ENCODE results near the gene TIMP1. TPM values are rescaled to one million over a fixed set of nuclear protein-coding genes. Genes with fewer than 3 reads are reported as not detected.

The TIMP1 gene
- total RNA-seq, 1 experiment from 2014 or later: 35.4 TPM

DNA sequence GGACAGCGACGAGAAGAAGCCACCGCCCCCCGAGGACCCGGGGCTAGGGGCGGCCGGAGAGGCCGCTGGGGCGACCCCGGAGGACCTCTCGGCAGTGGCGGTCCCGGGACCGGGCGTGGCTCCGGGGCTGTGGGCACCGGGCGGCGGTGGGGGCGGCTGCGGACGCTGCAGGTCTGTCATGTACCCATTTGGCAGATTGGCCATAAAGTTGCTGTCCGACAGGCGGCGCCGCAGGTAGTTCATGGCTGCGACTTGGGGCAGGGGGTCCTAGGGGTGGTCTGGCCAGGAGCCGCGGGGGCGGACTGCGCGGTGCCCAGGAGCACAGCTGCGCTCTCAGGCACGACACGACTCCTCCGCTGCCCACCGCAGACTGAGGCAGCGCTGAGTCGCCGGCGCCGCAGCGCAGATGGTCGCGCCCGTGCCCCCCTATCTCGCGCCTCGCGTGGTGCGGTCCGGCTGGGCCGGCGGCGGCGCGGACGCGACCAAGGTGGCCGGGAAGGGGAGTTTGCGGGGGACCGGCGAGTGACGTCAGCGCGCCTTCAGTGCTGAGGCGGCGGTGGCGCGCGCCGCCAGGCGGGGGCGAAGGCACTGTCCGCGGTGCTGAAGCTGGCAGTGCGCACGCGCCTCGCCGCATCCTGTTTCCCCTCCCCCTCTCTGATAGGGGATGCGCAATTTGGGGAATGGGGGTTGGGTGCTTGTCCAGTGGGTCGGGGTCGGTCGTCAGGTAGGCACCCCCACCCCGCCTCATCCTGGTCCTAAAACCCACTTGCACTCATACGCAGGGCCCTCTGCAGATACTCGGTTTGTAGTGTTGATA is 37.5 kb downstream of the TIMP1 start, which contains the start of gene SYN1 (continued):
- TF ChIP-seq ZNF219 (CRISPR knock-in tag; IDR thresholded peaks at IDR 0.05; ENCODE audit: borderline replicate concordance): no peak
- TF ChIP-seq, protein P1, sequence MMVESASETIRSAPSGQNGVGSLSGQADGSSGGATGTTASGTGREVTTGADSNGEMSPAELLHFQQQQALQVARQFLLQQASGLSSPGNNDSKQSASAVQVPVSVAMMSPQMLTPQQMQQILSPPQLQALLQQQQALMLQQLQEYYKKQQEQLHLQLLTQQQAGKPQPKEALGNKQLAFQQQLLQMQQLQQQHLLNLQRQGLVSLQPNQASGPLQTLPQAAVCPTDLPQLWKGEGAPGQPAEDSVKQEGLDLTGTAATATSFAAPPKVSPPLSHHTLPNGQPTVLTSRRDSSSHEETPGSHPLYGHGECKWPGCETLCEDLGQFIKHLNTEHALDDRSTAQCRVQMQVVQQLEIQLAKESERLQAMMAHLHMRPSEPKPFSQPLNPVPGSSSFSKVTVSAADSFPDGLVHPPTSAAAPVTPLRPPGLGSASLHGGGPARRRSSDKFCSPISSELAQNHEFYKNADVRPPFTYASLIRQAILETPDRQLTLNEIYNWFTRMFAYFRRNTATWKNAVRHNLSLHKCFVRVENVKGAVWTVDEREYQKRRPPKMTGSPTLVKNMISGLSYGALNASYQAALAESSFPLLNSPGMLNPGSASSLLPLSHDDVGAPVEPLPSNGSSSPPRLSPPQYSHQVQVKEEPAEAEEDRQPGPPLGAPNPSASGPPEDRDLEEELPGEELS (CRISPR knock-in tag; IDR thresholded peaks at IDR 0.05): peak; percentile 92
- TF ChIP-seq ZNF138 (CRISPR knock-in tag; conservative IDR thresholded peaks at IDR 0.05): no peak
- TF ChIP-seq, protein P2, sequence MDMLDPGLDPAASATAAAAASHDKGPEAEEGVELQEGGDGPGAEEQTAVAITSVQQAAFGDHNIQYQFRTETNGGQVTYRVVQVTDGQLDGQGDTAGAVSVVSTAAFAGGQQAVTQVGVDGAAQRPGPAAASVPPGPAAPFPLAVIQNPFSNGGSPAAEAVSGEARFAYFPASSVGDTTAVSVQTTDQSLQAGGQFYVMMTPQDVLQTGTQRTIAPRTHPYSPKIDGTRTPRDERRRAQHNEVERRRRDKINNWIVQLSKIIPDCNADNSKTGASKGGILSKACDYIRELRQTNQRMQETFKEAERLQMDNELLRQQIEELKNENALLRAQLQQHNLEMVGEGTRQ (CRISPR knock-in tag; IDR thresholded peaks at IDR 0.05): no peak
- no peak for TF ChIP-seq NR2C2 (CRISPR knock-in tag; IDR thresholded peaks at IDR 0.05)
- no peak for TF ChIP-seq ZNF423 (CRISPR knock-in tag; IDR thresholded peaks at IDR 0.05)
- no peak for TF ChIP-seq RORB (CRISPR knock-in tag; IDR thresholded peaks at IDR 0.05)
- TF ChIP-seq JUN (CRISPR knock-in tag; IDR thresholded peaks at IDR 0.05): 0 out of 2 replicates have a peak, but pooled peaks have one; percentile 51
- TF ChIP-seq ESRRA (CRISPR knock-in tag; IDR thresholded peaks at IDR 0.05; ENCODE audit: borderline replicate concordance): peak; percentile 61; the same call in 1 of the 2 replicates
- TF ChIP-seq, protein P3, sequence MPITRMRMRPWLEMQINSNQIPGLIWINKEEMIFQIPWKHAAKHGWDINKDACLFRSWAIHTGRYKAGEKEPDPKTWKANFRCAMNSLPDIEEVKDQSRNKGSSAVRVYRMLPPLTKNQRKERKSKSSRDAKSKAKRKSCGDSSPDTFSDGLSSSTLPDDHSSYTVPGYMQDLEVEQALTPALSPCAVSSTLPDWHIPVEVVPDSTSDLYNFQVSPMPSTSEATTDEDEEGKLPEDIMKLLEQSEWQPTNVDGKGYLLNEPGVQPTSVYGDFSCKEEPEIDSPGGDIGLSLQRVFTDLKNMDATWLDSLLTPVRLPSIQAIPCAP (CRISPR knock-in tag; IDR thresholded peaks at IDR 0.05): no peak
- no peak for TF ChIP-seq GRHL2 (CRISPR knock-in tag; IDR thresholded peaks at IDR 0.05; ENCODE audit: insufficient replicate concordance, severe bottlenecking)
- TF ChIP-seq EMX1 (CRISPR knock-in tag; IDR thresholded peaks at IDR 0.05): no peak
- TF ChIP-seq ZNF263 (CRISPR knock-in tag; IDR thresholded peaks at IDR 0.05; ENCODE audit: low read depth): no peak
- peak; percentile 79 for TF ChIP-seq GTF2I (CRISPR knock-in tag; conservative IDR thresholded peaks at IDR 0.05)
- TF ChIP-seq NR1H2 (CRISPR knock-in tag; IDR thresholded peaks at IDR 0.05): no peak
- no peak for TF ChIP-seq ZNF317 (CRISPR knock-in tag; IDR thresholded peaks at IDR 0.05; ENCODE audit: borderline replicate concordance, low read depth)
- TF ChIP-seq TEAD4 (CRISPR knock-in tag; IDR thresholded peaks at IDR 0.05): no peak; the same call in 1 of the 2 replicates
- no peak for TF ChIP-seq CBFB (CRISPR knock-in tag; IDR thresholded peaks at IDR 0.05; ENCODE audit: low read depth)
- no peak for TF ChIP-seq PRRX2 (CRISPR knock-in tag; IDR thresholded peaks at IDR 0.05)
- TF ChIP-seq ZNF232 (CRISPR knock-in tag; IDR thresholded peaks at IDR 0.05): 0 out of 2 replicates have a peak, but pooled peaks have one; percentile 65
- TF ChIP-seq ZNF121 (CRISPR knock-in tag; IDR thresholded peaks at IDR 0.05): no peak
- peak; percentile 95 for TF ChIP-seq CREM (CRISPR knock-in tag; IDR thresholded peaks at IDR 0.05)
- no peak for TF ChIP-seq ZNF396 (CRISPR knock-in tag; IDR thresholded peaks at IDR 0.05; ENCODE audit: borderline replicate concordance)
- TF ChIP-seq, protein P4, sequence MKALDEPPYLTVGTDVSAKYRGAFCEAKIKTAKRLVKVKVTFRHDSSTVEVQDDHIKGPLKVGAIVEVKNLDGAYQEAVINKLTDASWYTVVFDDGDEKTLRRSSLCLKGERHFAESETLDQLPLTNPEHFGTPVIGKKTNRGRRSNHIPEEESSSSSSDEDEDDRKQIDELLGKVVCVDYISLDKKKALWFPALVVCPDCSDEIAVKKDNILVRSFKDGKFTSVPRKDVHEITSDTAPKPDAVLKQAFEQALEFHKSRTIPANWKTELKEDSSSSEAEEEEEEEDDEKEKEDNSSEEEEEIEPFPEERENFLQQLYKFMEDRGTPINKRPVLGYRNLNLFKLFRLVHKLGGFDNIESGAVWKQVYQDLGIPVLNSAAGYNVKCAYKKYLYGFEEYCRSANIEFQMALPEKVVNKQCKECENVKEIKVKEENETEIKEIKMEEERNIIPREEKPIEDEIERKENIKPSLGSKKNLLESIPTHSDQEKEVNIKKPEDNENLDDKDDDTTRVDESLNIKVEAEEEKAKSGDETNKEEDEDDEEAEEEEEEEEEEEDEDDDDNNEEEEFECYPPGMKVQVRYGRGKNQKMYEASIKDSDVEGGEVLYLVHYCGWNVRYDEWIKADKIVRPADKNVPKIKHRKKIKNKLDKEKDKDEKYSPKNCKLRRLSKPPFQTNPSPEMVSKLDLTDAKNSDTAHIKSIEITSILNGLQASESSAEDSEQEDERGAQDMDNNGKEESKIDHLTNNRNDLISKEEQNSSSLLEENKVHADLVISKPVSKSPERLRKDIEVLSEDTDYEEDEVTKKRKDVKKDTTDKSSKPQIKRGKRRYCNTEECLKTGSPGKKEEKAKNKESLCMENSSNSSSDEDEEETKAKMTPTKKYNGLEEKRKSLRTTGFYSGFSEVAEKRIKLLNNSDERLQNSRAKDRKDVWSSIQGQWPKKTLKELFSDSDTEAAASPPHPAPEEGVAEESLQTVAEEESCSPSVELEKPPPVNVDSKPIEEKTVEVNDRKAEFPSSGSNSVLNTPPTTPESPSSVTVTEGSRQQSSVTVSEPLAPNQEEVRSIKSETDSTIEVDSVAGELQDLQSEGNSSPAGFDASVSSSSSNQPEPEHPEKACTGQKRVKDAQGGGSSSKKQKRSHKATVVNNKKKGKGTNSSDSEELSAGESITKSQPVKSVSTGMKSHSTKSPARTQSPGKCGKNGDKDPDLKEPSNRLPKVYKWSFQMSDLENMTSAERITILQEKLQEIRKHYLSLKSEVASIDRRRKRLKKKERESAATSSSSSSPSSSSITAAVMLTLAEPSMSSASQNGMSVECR (CRISPR knock-in tag; IDR thresholded peaks at IDR 0.05; ENCODE audit: borderline replicate concordance): peak; percentile 88
- peak; percentile 91 for TF ChIP-seq FOXP1 (CRISPR knock-in tag; IDR thresholded peaks at IDR 0.05; ENCODE audit: borderline replicate concordance)
- TF ChIP-seq MYBL2 (CRISPR knock-in tag; IDR thresholded peaks at IDR 0.05): peak; percentile 75; the same call in 1 of the 2 replicates
- TF ChIP-seq, protein P5, sequence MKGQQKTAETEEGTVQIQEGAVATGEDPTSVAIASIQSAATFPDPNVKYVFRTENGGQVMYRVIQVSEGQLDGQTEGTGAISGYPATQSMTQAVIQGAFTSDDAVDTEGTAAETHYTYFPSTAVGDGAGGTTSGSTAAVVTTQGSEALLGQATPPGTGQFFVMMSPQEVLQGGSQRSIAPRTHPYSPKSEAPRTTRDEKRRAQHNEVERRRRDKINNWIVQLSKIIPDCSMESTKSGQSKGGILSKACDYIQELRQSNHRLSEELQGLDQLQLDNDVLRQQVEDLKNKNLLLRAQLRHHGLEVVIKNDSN (CRISPR knock-in tag; IDR thresholded peaks at IDR 0.05): peak; percentile 44; the same call in 1 of the 2 replicates

Data from WTC11 (cell line).